Esophagus squamous epithelium (tissue), 4 donors: ENCODE results near the gene CLEC17A.

Source experiments
- CTCF ChIP-seq, 6 experiments: fragments of 450-650 bp in 4 of 6; fragments of 200-600 bp in 2 of 6; sonication (generic) in 2 of 6; IDR thresholded peaks; one replicate each; pipeline ENCODE4 v1.5.1; 2016 to 2019; ENCODE audit warnings: antibody characterized with exemption in 6 of 6, mild to moderate bottlenecking in 4 of 6, moderate library complexity in 4 of 6
- POLR2A ChIP-seq, 4 donors: fragments of 450-650 bp; IDR thresholded peaks; one replicate each; pipeline ENCODE4 v1.6.1; 2017; ENCODE audit warnings: antibody characterized with exemption in 4 of 4, mild to moderate bottlenecking in 4 of 4, moderate library complexity in 3 of 4

- TF ChIP-seq POLR2A (IDR thresholded peaks at IDR 0.05) (no peak), CTCF (IDR thresholded peaks at IDR 0.05) (no peak)
Measured at GRCh38 chr19:14611051-14611450, 28.2 kb downstream of the CLEC17A start.
